ENCODE results near the gene GFPT2.

GFPT2 gene

DNA sequence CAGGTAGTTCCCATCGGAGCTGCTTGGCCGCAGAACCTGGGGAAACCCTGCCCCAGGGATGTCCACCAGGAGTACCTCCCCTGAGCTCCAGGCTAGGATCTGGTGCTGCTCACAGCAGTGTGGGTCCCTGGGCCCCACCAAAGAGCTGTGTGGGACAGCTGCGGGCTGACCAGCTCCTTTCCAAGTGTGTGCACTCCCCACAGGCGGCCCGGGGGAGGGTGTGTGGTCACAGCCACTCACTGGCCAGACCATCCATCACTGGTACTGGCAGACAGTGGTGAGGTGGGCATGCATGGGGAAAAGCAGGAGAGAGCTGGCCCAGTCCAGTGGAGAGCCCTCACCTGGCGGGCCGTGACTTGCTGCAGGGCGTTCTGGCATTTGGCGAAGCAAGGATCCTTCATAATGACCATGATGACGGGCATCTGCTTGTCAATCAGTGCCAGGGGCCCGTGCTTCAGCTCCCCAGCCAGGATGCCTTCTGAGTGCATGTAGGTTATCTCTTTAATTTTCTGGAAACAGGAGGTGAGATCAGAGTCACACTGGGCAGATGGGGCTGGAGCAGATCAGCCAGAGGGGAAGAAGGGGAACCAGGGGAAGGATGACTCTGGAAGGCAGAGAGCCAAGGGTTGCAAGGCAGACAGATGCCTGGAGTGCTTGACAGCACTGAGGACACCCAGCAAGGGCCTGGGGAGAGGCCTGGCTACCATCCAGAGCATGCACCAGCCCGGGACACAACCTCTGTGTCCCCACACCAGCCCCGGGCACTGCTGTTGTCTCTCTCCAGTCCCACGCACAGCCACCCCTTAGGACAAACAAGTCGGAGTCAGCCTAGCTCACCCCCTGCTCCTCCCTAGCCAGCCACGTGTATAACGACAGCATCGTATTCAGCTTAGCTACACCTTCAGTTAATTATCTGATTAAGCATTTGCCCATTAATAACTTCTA is 48.4 kb downstream of the GFPT2 start:
- Histone ChIP-seq H3K9ac (no peak overlapping the region), H3K4me1 (ENCODE audit: low read depth, poor library complexity, severe bottlenecking) (no peaks in the 10 kb centered on the region), H3K36me3 (ENCODE audit: insufficient read depth) (no peaks in the 10 kb centered on the region), H2AFZ (ENCODE audit: low read depth) (no peak overlapping the region), H3K79me2 (ENCODE audit: insufficient read depth, low read depth) (no peaks in the 10 kb centered on the region), H3K27ac (no peak overlapping the region), H3K4me3 (IDR thresholded peaks at IDR 0.05; ENCODE audit: insufficient read depth, low read depth, low read length) (no peak overlapping the region), H4K20me1 (ENCODE audit: insufficient read depth) (no peaks in the 10 kb centered on the region), H3K4me2 (no peak overlapping the region), H3K27me3 (ENCODE audit: insufficient read depth, low read depth) (no peaks in the 10 kb centered on the region)
- TF ChIP-seq CTCF (conservative IDR thresholded peaks at IDR 0.05; ENCODE audit: low read depth, low read length), result no peak

- no peak overlapping the region for H3K27ac ChIP-seq
- H3K27me3 ChIP-seq (ENCODE audit: insufficient read depth, low read depth), result no peaks in the 10 kb centered on the region
- no peaks in the 10 kb centered on the region for H3K79me2 ChIP-seq (ENCODE audit: insufficient read depth, low read depth)
- H3K9ac ChIP-seq, result no peak overlapping the region
- H3K4me3 ChIP-seq (IDR thresholded peaks at IDR 0.05; ENCODE audit: insufficient read depth, low read depth, low read length), result no peak overlapping the region
- no peaks in the 10 kb centered on the region for H3K4me1 ChIP-seq (ENCODE audit: low read depth, poor library complexity, severe bottlenecking)
- TF ChIP-seq CTCF (conservative IDR thresholded peaks at IDR 0.05; ENCODE audit: low read depth, low read length), result no peak
- H3K4me2 ChIP-seq, result no peak overlapping the region
- no peaks in the 10 kb centered on the region for H3K36me3 ChIP-seq (ENCODE audit: insufficient read depth)
- H4K20me1 ChIP-seq (ENCODE audit: insufficient read depth), result no peaks in the 10 kb centered on the region
- no peak overlapping the region for H2AFZ ChIP-seq (ENCODE audit: low read depth)
These were observed 49.2 kb downstream of the GFPT2 start for GRCh38 chr5:180304016-180304292.

GRCh38 chr5:180303226-180304015 is 49.7 kb downstream of the GFPT2 start:
- Histone ChIP-seq H3K36me3 (ENCODE audit: insufficient read depth) (no peaks in the 10 kb centered on the region), H3K27me3 (ENCODE audit: insufficient read depth, low read depth) (no peaks in the 10 kb centered on the region), H2AFZ (ENCODE audit: low read depth) (no peak overlapping the region), H3K4me3 (IDR thresholded peaks at IDR 0.05; ENCODE audit: insufficient read depth, low read depth, low read length) (no peak overlapping the region), H3K9ac (no peak overlapping the region), H3K79me2 (ENCODE audit: insufficient read depth, low read depth) (no peaks in the 10 kb centered on the region), H3K4me2 (no peak overlapping the region), H3K4me1 (ENCODE audit: low read depth, poor library complexity, severe bottlenecking) (no peaks in the 10 kb centered on the region), H4K20me1 (ENCODE audit: insufficient read depth) (no peaks in the 10 kb centered on the region), H3K27ac (no peak overlapping the region)
- TF ChIP-seq CTCF (conservative IDR thresholded peaks at IDR 0.05; ENCODE audit: low read depth, low read length), result no peak

DNA sequence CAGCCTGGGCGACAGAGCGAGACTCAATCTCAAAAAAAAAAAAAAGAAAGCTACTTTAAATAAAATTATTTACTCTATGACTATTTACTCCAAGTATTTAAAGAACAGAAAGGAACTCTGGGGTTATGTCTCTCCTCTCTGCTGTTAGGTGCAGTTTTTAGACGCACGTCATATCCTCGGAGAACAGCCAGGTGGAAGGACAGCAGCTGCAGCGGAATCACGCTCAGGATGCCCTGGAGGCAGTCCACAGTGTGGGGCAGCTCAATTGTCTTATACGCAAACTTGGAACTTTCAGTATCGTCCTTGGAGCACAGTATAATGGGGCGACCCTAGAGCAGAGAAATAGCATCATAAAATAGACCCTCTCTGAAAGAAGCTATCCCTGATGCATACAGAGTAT is 50.9 kb downstream of the GFPT2 start:
- Histone ChIP-seq H4K20me1 (ENCODE audit: insufficient read depth) (no peaks in the 10 kb centered on the region), H3K9ac (no peak overlapping the region), H3K27ac (no peak overlapping the region), H3K4me2 (no peak overlapping the region), H3K4me3 (IDR thresholded peaks at IDR 0.05; ENCODE audit: insufficient read depth, low read depth, low read length) (no peak overlapping the region), H3K79me2 (ENCODE audit: insufficient read depth, low read depth) (no peaks in the 10 kb centered on the region), H3K36me3 (ENCODE audit: insufficient read depth) (no peaks in the 10 kb centered on the region), H3K27me3 (ENCODE audit: insufficient read depth, low read depth) (no peaks in the 10 kb centered on the region), H3K4me1 (ENCODE audit: low read depth, poor library complexity, severe bottlenecking) (no peaks in the 10 kb centered on the region), H2AFZ (ENCODE audit: low read depth) (no peak overlapping the region)
- TF ChIP-seq CTCF (conservative IDR thresholded peaks at IDR 0.05; ENCODE audit: low read depth, low read length), result no peak

Measured in KMS-11 (cell line).